Measurements from ENCODE around the gene SH3GLB1. TPM values are rescaled to one million over a fixed set of nuclear protein-coding genes. Genes with fewer than 3 reads are reported as not detected.

SH3GLB1 gene
- total RNA-seq, 1 donor from 2014 or later: 117 TPM

DNA sequence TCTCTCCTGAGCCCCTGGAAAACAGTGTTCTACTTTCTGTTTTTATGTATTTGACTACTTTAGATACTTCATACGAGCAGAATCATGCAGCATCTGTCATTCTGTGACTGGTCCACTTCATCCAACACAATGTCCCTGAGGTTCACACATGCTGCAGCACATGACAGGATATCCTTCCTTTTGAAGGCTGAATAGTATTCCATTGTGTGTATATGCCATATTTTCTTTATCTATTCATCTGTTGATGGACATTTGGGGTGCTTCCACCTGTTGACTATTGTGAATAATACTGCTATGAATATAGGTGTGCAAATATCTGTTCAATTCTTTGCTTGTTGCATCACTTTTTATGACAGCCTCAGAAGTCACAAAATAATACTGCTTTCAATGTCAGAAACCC, 55.8 kb downstream of the SH3GLB1 start:
- peaks cover 3% of the 10 kb centered on the region for H3K27me3 Mint-ChIP-seq (ENCODE audit: unreplicated experiment)
- H3K36me3 Mint-ChIP-seq (ENCODE audit: low read depth, unreplicated experiment): no peaks in the 10 kb centered on the region
- H3K4me3 Mint-ChIP-seq (ENCODE audit: unreplicated experiment): no peak overlapping the region
- DNase-seq (ENCODE audit: low spot score): no peak
- H3K4me1 Mint-ChIP-seq (ENCODE audit: unreplicated experiment): no peaks in the 10 kb centered on the region
- H3K9me3 Mint-ChIP-seq (ENCODE audit: unreplicated experiment): peaks cover 3% of the 10 kb centered on the region
- H3K27ac Mint-ChIP-seq (ENCODE audit: unreplicated experiment): no peak overlapping the region
- TF ChIP-seq, protein P1, sequence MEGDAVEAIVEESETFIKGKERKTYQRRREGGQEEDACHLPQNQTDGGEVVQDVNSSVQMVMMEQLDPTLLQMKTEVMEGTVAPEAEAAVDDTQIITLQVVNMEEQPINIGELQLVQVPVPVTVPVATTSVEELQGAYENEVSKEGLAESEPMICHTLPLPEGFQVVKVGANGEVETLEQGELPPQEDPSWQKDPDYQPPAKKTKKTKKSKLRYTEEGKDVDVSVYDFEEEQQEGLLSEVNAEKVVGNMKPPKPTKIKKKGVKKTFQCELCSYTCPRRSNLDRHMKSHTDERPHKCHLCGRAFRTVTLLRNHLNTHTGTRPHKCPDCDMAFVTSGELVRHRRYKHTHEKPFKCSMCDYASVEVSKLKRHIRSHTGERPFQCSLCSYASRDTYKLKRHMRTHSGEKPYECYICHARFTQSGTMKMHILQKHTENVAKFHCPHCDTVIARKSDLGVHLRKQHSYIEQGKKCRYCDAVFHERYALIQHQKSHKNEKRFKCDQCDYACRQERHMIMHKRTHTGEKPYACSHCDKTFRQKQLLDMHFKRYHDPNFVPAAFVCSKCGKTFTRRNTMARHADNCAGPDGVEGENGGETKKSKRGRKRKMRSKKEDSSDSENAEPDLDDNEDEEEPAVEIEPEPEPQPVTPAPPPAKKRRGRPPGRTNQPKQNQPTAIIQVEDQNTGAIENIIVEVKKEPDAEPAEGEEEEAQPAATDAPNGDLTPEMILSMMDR (IDR thresholded peaks at IDR 0.05; ENCODE audit: unreplicated experiment): no peak

DNA sequence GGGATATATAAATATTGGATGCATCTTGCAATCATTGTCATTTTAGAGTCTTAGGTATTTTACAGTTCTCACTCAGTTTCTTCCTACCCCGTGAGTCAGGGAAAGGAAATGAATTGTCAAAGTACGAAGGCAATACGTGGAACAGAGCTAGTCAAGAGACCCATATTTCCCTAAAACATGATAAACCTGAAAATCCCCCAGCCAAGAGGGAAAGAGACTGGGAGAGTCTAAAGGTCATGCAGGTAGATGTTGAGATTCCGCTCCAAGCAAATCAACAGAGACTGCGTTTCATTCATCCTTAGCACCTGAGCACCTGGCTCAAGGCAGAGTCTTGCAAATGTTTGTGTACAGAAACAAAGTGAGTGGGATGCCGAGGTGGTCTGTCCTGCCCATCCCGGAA, 58.0 kb downstream of the SH3GLB1 start:
- Mint-ChIP-seq H3K4me3 (ENCODE audit: unreplicated experiment) (no peak overlapping the region), H3K4me1 (ENCODE audit: unreplicated experiment) (no peaks in the 10 kb centered on the region), H3K27ac (ENCODE audit: unreplicated experiment) (no peak overlapping the region), H3K27me3 (ENCODE audit: unreplicated experiment) (peaks cover 2% of the 10 kb centered on the region), H3K9me3 (ENCODE audit: unreplicated experiment) (peaks cover 3% of the 10 kb centered on the region), H3K36me3 (ENCODE audit: low read depth, unreplicated experiment) (peaks cover 1% of the 10 kb centered on the region)
- TF ChIP-seq, protein P1 (IDR thresholded peaks at IDR 0.05; ENCODE audit: unreplicated experiment): no peak
- DNase-seq (ENCODE audit: low spot score): no peak

DNA sequence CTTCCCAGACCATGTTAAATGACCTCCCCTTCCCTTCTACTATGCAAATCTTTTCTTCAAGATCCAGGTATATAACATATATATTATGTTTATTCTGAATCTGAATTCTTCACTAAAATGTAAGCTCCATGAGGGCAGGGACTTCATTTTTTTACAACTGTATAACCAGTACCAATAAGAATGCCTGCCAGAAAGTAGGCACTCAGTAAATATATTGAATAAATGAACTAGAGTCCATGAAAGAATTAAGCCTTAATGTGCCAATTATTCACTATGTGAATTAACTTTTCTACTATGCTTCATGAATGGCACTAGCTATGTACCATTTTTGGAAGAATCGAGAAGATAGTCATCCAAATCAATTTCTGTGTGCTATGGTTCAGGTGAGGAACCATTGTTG, 60.1 kb downstream of the SH3GLB1 start:
- Mint-ChIP-seq H3K4me1 (ENCODE audit: unreplicated experiment) (no peaks in the 10 kb centered on the region), H3K27ac (ENCODE audit: unreplicated experiment) (no peak overlapping the region), H3K36me3 (ENCODE audit: low read depth, unreplicated experiment) (peaks cover 5% of the 10 kb centered on the region), H3K9me3 (ENCODE audit: unreplicated experiment) (peaks cover 3% of the 10 kb centered on the region), H3K27me3 (ENCODE audit: unreplicated experiment) (peaks cover 2% of the 10 kb centered on the region), H3K4me3 (ENCODE audit: unreplicated experiment) (no peak overlapping the region)
- TF ChIP-seq, protein P1 (IDR thresholded peaks at IDR 0.05; ENCODE audit: unreplicated experiment): no peak
- no peak for DNase-seq (ENCODE audit: low spot score)

DNA sequence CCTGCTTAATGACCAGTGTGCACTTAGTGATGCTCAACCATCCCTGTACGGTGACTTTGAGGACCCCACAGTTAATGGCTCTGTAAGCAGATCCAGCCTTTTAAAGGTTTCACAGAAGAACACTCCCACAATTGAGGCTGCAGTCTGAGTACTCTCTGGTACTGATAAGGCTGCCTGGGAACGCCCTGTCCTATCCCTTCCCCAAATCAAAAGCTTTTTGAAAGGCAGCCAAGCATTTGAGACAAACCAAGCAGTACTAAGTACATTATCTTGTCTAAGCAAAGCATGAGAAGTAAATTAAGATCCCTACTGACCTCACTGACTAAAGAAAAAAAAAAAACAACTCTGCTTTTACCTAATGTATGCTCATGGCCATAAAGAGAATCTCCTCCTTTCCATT, 60.7 kb downstream of the SH3GLB1 start:
- DNase-seq (ENCODE audit: low spot score): no peak
- H3K4me1 Mint-ChIP-seq (ENCODE audit: unreplicated experiment): no peaks in the 10 kb centered on the region
- peaks cover 5% of the 10 kb centered on the region for H3K36me3 Mint-ChIP-seq (ENCODE audit: low read depth, unreplicated experiment)
- H3K27ac Mint-ChIP-seq (ENCODE audit: unreplicated experiment): no peak overlapping the region
- no peak overlapping the region for H3K4me3 Mint-ChIP-seq (ENCODE audit: unreplicated experiment)
- peaks cover 2% of the 10 kb centered on the region for H3K27me3 Mint-ChIP-seq (ENCODE audit: unreplicated experiment)
- H3K9me3 Mint-ChIP-seq (ENCODE audit: unreplicated experiment): peaks cover 3% of the 10 kb centered on the region
- TF ChIP-seq, protein P1 (IDR thresholded peaks at IDR 0.05; ENCODE audit: unreplicated experiment): no peak

DNA sequence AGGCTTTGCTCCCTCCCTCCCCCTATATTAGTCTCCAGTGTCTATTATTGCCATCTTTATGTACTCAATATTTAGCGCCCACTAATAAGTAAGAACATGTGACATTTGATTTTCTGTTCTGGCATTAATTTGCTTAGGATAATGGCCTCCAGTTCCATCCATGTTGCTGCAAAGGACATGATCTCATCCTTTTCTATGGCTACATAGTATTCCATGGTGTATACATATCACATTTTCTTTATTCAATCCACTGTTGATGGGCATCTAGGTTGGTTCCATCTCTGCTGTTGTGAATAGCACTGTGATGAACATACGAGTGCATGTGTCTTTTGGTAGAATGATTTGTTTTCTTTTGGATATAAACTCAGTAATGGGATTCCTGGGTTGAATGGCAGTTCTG, 61.3 kb downstream of the SH3GLB1 start:
- TF ChIP-seq, protein P1 (IDR thresholded peaks at IDR 0.05; ENCODE audit: unreplicated experiment): no peak
- Mint-ChIP-seq H3K36me3 (ENCODE audit: low read depth, unreplicated experiment) (peaks cover 5% of the 10 kb centered on the region), H3K4me3 (ENCODE audit: unreplicated experiment) (no peak overlapping the region), H3K27ac (ENCODE audit: unreplicated experiment) (no peak overlapping the region), H3K27me3 (ENCODE audit: unreplicated experiment) (peaks cover 2% of the 10 kb centered on the region), H3K4me1 (ENCODE audit: unreplicated experiment) (no peaks in the 10 kb centered on the region), H3K9me3 (ENCODE audit: unreplicated experiment) (peaks cover 3% of the 10 kb centered on the region)
- no peak for DNase-seq (ENCODE audit: low spot score)

Data from endothelial cell (in vitro differentiated cells).